Panc1 (cell line): ENCODE results near the gene MLX. TPM values are rescaled to one million over a fixed set of nuclear protein-coding genes. Genes with fewer than 3 reads are reported as not detected.

Experiments
- ATAC-seq: fragments of 200-7000 bp; cut with Tn5 transposase; 2 replicates; pipeline ENCODE4 v1.9.1; 2020; ENCODE audit warnings: mild to moderate bottlenecking, moderate library complexity
- BruUV-seq: library from RNA; stranded (reverse); fragments of 400-500 nt; replicated peaks from 2 replicates; lab custom pipeline; 2021; lab: Mats Ljungman, UMichigan
- CTCF ChIA-PET: fragments of 300-600 bp; sonication (Branson Sonifier 250); formaldehyde crosslinking; loops from one replicate; lab custom pipeline; 2022; ENCODE audit warnings: antibody characterized with exemption; lab: Charles Lee
- POLR2A ChIA-PET: fragments of 300-600 bp; sonication (Branson Sonifier 250); formaldehyde crosslinking; loops from one replicate; lab custom pipeline; 2022; ENCODE audit warnings: antibody characterized with exemption; lab: Charles Lee
- DNase-seq: peaks from one replicate; pipeline ENCODE4 v3.0.0-alpha.2; 2010; ENCODE audit warnings: low read depth, low spot score
- H3K27ac ChIP-seq: 2 replicates; pipeline ENCODE4 v1.5.1; 2011; ENCODE audit warnings: mild to moderate bottlenecking, low read length, inconsistent platforms
- H3K27me3 ChIP-seq: fragments of 200-500 bp; sonication (Bioruptor generic); 2 replicates; pipeline ENCODE4 v1.6.0; 2014; ENCODE audit warnings: low read length, inconsistent platforms; ENCODE audit not compliant: control insufficient read depth, insufficient read depth
- H3K36me3 ChIP-seq: fragments of 200-500 bp; sonication (Bioruptor generic); 2 replicates; pipeline ENCODE4 v1.5.1; 2014; ENCODE audit warnings: inconsistent platforms, mild to moderate bottlenecking, low read length, moderate library complexity; ENCODE audit not compliant: control insufficient read depth, insufficient read depth
- H3K4me1 ChIP-seq: 2 replicates; pipeline ENCODE4 v1.5.1; 2011; ENCODE audit warnings: inconsistent platforms, mild to moderate bottlenecking, low read length, moderate library complexity; ENCODE audit not compliant: control insufficient read depth, insufficient read depth
- H3K4me3 ChIP-seq, 2 experiments: 2 replicates each; pipeline ENCODE4 v1.5.1; 2011 to 2012; ENCODE audit warnings: low read depth in 2 of 2, low read length in 2 of 2, mild to moderate bottlenecking in 2 of 2, inconsistent platforms in 1 of 2, moderate library complexity in 1 of 2
- H3K9me3 ChIP-seq: fragments of 200-500 bp; sonication (Bioruptor generic); 2 replicates; pipeline ENCODE4 v1.5.1; 2014; ENCODE audit warnings: low read depth, mild to moderate bottlenecking, inconsistent platforms, low read length, moderate library complexity; ENCODE audit not compliant: control insufficient read depth, insufficient read depth
- POLR2AphosphoS5 ChIP-seq: IDR thresholded peaks from 2 replicates; pipeline ENCODE4 v1.6.1; 2012; ENCODE audit warnings: mild to moderate bottlenecking, low read depth, low read length, moderate library complexity
- SIN3A ChIP-seq: IDR thresholded peaks from 2 replicates; pipeline ENCODE4 v1.6.1; 2012; ENCODE audit warnings: low read depth, mild to moderate bottlenecking, low read length, moderate library complexity, borderline replicate concordance; ENCODE audit not compliant: insufficient read depth
- TCF7L2 ChIP-seq: IDR thresholded peaks from 2 replicates; pipeline ENCODE4 v1.6.1; 2011; ENCODE audit warnings: mild to moderate bottlenecking, low read depth, low read length, inconsistent platforms
- in situ Hi-C: cut with HindIII; loops from 2 replicates; pipeline ENCODE4 v1.10.0; 2016; ENCODE audit warnings: low sequenced_read_pairs, low pct_unique_long_range_greater_than_20kb
- intact Hi-C: fragments of 100-400 bp; cut with micrococcal nuclease; formaldehyde crosslinking; loops from one replicate; pipeline ENCODE4 v1.10.0; 2022; ENCODE audit not compliant: unreplicated experiment
- total RNA-seq: library from RNA; stranded (reverse); gene quantifications from one replicate; pipeline ENCODE4 v1.2.1, GENCODE V29; 2021; ENCODE audit not compliant: unreplicated experiment
- TF ChIP-seq, protein P1 (sequence below): fragments of 450-650 bp; IDR thresholded peaks from 2 replicates; pipeline ENCODE4 v1.5.1; 2017; ENCODE audit warnings: mild to moderate bottlenecking
- TF ChIP-seq, protein P2 (sequence below), 2 experiments: IDR thresholded peaks; 2 replicates each; pipeline ENCODE4 v1.6.1; 2011 to 2012; ENCODE audit warnings: low read depth in 2 of 2, control low read depth in 1 of 2, low read length in 1 of 2, mild to moderate bottlenecking in 1 of 2, moderate library complexity in 1 of 2; ENCODE audit not compliant: insufficient read depth in 1 of 2

The MLX gene
- total RNA-seq, 1 experiment from 2014 or later, result 35.8 TPM

DNA sequence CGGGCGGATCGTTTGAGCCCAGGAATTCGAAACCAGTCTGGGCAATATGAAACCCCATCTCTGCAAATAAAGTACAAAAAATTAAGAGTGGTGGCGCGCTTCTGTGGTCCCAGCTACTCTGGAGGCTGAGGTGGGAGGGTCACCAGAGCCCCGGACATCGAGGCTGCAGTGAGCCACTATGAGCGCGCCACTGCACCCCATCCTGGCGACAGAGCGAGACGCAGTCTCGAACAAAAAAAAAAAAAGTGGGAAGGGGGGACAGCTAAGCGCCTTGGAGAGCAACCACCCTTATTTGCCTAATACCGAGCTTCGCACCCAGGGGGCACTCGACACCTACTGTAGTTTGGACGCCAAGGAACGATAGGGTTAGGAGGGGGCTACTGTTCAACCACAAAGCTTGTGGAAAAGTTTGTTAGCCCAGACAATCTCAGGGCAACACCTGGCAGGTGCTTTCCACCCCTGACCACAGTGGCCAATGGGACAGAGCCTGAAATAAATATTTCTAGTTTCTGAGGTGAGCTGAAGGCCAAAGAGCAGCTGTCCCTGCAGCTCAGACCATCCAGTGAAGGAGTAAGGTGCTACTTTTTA is 11.5 kb downstream of the MLX start:
- peak overlapping the region; percentile 69 to 92 for H3K4me3 ChIP-seq
- TF ChIP-seq, protein P1, sequence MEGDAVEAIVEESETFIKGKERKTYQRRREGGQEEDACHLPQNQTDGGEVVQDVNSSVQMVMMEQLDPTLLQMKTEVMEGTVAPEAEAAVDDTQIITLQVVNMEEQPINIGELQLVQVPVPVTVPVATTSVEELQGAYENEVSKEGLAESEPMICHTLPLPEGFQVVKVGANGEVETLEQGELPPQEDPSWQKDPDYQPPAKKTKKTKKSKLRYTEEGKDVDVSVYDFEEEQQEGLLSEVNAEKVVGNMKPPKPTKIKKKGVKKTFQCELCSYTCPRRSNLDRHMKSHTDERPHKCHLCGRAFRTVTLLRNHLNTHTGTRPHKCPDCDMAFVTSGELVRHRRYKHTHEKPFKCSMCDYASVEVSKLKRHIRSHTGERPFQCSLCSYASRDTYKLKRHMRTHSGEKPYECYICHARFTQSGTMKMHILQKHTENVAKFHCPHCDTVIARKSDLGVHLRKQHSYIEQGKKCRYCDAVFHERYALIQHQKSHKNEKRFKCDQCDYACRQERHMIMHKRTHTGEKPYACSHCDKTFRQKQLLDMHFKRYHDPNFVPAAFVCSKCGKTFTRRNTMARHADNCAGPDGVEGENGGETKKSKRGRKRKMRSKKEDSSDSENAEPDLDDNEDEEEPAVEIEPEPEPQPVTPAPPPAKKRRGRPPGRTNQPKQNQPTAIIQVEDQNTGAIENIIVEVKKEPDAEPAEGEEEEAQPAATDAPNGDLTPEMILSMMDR, result peak; percentile 71
- TF ChIP-seq SIN3A, result no peak
- no peak for TF ChIP-seq TCF7L2
- TF ChIP-seq, protein P2, sequence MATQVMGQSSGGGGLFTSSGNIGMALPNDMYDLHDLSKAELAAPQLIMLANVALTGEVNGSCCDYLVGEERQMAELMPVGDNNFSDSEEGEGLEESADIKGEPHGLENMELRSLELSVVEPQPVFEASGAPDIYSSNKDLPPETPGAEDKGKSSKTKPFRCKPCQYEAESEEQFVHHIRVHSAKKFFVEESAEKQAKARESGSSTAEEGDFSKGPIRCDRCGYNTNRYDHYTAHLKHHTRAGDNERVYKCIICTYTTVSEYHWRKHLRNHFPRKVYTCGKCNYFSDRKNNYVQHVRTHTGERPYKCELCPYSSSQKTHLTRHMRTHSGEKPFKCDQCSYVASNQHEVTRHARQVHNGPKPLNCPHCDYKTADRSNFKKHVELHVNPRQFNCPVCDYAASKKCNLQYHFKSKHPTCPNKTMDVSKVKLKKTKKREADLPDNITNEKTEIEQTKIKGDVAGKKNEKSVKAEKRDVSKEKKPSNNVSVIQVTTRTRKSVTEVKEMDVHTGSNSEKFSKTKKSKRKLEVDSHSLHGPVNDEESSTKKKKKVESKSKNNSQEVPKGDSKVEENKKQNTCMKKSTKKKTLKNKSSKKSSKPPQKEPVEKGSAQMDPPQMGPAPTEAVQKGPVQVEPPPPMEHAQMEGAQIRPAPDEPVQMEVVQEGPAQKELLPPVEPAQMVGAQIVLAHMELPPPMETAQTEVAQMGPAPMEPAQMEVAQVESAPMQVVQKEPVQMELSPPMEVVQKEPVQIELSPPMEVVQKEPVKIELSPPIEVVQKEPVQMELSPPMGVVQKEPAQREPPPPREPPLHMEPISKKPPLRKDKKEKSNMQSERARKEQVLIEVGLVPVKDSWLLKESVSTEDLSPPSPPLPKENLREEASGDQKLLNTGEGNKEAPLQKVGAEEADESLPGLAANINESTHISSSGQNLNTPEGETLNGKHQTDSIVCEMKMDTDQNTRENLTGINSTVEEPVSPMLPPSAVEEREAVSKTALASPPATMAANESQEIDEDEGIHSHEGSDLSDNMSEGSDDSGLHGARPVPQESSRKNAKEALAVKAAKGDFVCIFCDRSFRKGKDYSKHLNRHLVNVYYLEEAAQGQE (IDR thresholded peaks at IDR 0.05; ENCODE audit: insufficient read depth in 1 of 2, low read depth in 2 of 2, low read length in 1 of 2), result no peak
- TF ChIP-seq POLR2AphosphoS5, result no peak
- H3K4me1 ChIP-seq, result peaks cover 11% of the 10 kb centered on the region
- H3K9me3 ChIP-seq, result no peaks in the 10 kb centered on the region
- ChIA-PET POLR2A (no interaction called here), CTCF (interaction anchor here (0.5 to 3.0 kb wide), 10 partner anchors 8 to 358 kb away, joined by 3 to 14 read pairs (median 3); no protein-coding TSS in a partner anchor)
- intact Hi-C loops (loop anchor here (5.0 kb wide), 1 partner anchor 99 kb away; the partner anchor contains the start of gene PLEKHH3), in situ Hi-C loops (no loop called here)
- peak; percentile 61 for ATAC-seq
- H3K27ac ChIP-seq, result peak overlapping the region; percentile 91
- peaks cover 4% of the 10 kb centered on the region; the same call in 1 of the 2 replicates for H3K36me3 ChIP-seq
- no peaks in the 10 kb centered on the region for H3K27me3 ChIP-seq
- peak; percentile 24 for DNase-seq
- no TSS peak for BruUV-seq

DNA sequence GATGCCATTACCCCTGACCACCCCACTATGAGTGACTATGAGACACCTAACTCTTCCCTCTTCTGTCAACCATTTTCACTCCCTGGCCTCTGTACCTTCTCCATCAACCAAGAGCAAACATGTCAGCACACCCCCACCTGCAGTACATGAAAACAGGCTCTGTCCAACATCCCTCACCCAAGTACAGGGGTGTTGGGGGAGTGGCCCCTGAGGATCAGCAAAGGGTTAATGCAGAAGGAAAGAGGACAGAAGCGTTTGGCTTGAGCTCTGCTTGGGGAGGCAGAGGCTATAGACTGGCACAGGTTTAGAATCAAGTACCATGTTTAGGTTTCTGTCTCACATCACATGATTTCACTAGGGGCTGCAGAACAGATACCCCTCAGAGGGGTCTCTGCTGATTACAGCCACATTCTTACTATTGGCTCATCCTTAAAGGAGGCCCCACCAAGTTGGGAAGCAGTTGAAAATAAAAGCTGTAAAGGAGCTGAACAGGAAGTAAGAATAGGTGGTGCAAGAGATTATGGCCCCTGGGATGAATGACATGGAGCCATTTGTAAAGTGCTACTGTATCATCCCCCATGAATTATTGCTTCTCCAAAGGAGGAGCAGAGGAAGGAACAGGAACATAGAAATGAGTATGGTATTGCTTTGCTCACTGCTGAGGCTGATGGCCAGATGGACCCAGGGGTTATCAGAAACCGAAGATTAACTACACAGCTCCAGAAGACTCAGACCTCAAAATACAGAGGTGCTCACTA is 13.1 kb downstream of the MLX start:
- POLR2A ChIA-PET, result no interaction called here
- intact Hi-C loops, result loop anchor here (5.0 kb wide), 1 partner anchor 97 kb away; the partner anchor contains the start of gene PLEKHH3

More for the DNA sequence above, 13.1 kb downstream of the MLX start:
- H3K27ac ChIP-seq, result no peak overlapping the region
- peaks cover 8% of the 10 kb centered on the region for H3K4me1 ChIP-seq
- no TSS peak for BruUV-seq
- no peak overlapping the region for H3K4me3 ChIP-seq
- no peaks in the 10 kb centered on the region for H3K9me3 ChIP-seq
- TF ChIP-seq, protein P1, result no peak
- TF ChIP-seq, protein P2 (IDR thresholded peaks at IDR 0.05; ENCODE audit: insufficient read depth in 1 of 2, low read depth in 2 of 2, low read length in 1 of 2), result no peak
- TF ChIP-seq SIN3A, result no peak
- TF ChIP-seq POLR2AphosphoS5, result no peak
- TF ChIP-seq TCF7L2, result no peak
- no peak for ATAC-seq
- DNase-seq, result no peak
- no peaks in the 10 kb centered on the region for H3K27me3 ChIP-seq
- CTCF ChIA-PET, result interaction anchor here (0.6 kb wide), 1 partner anchor 363 kb away, joined by 4 read pairs; no protein-coding TSS in a partner anchor
- in situ Hi-C loops, result no loop called here
- peaks cover 5% of the 10 kb centered on the region; the same call in 1 of the 2 replicates for H3K36me3 ChIP-seq
